GM10248 (cell line): ENCODE measurements around the gene LGR6.
"Not testable (repeated sequence)": the region's sequence is repeated elsewhere in the genome, so short reads cannot be mapped to it uniquely, and the experiment has no call there.

ENCODE experiments used
- CTCF ChIA-PET: fragments of 300-600 bp; sonication (Branson Sonifier 250); formaldehyde crosslinking; extraction: SDS; loops from one replicate; lab custom pipeline; 2021; ENCODE audit warnings: antibody characterized with exemption; lab: Yijun Ruan, JAX
- POLR2A ChIA-PET: fragments of 350-650 bp; sonication (Branson Sonifier 250); formaldehyde crosslinking; extraction: SDS; loops from one replicate; lab custom pipeline; 2020; ENCODE audit warnings: antibody characterized with exemption; lab: Yijun Ruan, JAX
- DNase-seq: peaks from one replicate; pipeline ENCODE4 v3.0.0; 2012; ENCODE audit errors: extremely low spot score
- CTCF ChIP-seq: IDR thresholded peaks from 2 replicates; pipeline ENCODE4 v1.5.1; 2012; ENCODE audit warnings: mild to moderate bottlenecking, low read depth; ENCODE audit errors: extremely low read depth, missing control alignments, control extremely low read depth

The LGR6 gene

GRCh38 chr1:202193614-202194327 lies at the start of gene LGR6:
TSS of gene LGR6 (plus strand) at chr1:202193799. CDS start at chr1:202193990, 191 bp downstream.
- no peak for TF ChIP-seq CTCF
- POLR2A ChIA-PET: no interaction called here
- CTCF ChIA-PET: interaction anchor here (0.7 to 3.0 kb wide), 28 partner anchors 7 to 683 kb away, joined by 3 to 43 read pairs (median 4); no protein-coding TSS in a partner anchor
- DNase-seq: no peak

GRCh38 chr1:202144402-202145067 lies 49.1 kb upstream of the LGR6 start, which contains the start of gene ARL8A:
TSS of gene ARL8A (minus strand) at chr1:202144737. CDS start at chr1:202144572, 165 bp downstream.
- TF ChIP-seq CTCF: no peak
- CTCF ChIA-PET: interaction anchor here (1.4 to 3.6 kb wide), 3 partner anchors 9 to 10 kb away, joined by 3 to 21 read pairs (median 12); no protein-coding TSS in a partner anchor
- POLR2A ChIA-PET: no interaction called here
- peak; percentile 87 for DNase-seq

- CTCF ChIA-PET: interaction anchor here (0.9 to 3.6 kb wide), 6 partner anchors 9 to 146 kb away, joined by 3 to 21 read pairs (median 10); partner anchors contain the start of gene PTPN7
- TF ChIP-seq CTCF: no peak
- peak; percentile 45 for DNase-seq
- POLR2A ChIA-PET: interaction anchor here (1.0 kb wide), 1 partner anchor 15 kb away, joined by 3 read pairs; the partner anchor contains the start of gene PTPN7
Observed at GRCh38 chr1:202145068-202145743, 48.4 kb upstream of the LGR6 start.

- not testable (repeated sequence) for DNase-seq
- POLR2A ChIA-PET: interaction anchor here (1.0 kb wide), 1 partner anchor 15 kb away, joined by 3 read pairs; the partner anchor contains the start of gene PTPN7
- CTCF ChIA-PET: interaction anchor here (0.9 to 2.8 kb wide), 4 partner anchors 10 to 146 kb away, joined by 4 to 16 read pairs (median 10); partner anchors contain the start of gene PTPN7
Observed at GRCh38 chr1:202145744-202146140, 47.9 kb upstream of the LGR6 start.

GRCh38 chr1:202146279-202146678 lies 47.3 kb upstream of the LGR6 start:
- DNase-seq: no peak
- TF ChIP-seq CTCF: no peak
- ChIA-PET POLR2A (interaction anchor here (0.6 to 1.0 kb wide), 2 partner anchors 14 to 15 kb away, joined by 3 read pairs; partner anchors contain the start of gene PTPN7), CTCF (interaction anchor here (0.9 to 2.8 kb wide), 5 partner anchors 9 to 147 kb away, joined by 3 to 16 read pairs (median 4); partner anchors contain the start of gene PTPN7)

GRCh38 chr1:202146993-202147392 lies 46.6 kb upstream of the LGR6 start:
- ChIA-PET POLR2A (interaction anchor here (0.5 to 0.6 kb wide), 2 partner anchors 15 to 81 kb away, joined by 3 read pairs; no protein-coding TSS in a partner anchor), CTCF (interaction anchor here (1.1 to 2.8 kb wide), 5 partner anchors 9 to 147 kb away, joined by 3 to 16 read pairs (median 4); partner anchors contain the start of gene PTPN7)
- no peak for DNase-seq
- TF ChIP-seq CTCF: no peak
